Suppressor macrophage (primary cell): ENCODE results near the gene LRRC38.

Experiments used
- DNase-seq, 4 experiments: peaks; one replicate each; pipeline ENCODE4 v3.0.0-alpha.2; 2020 to 2022

The LRRC38 gene

GRCh38 chr1:13516606-13517005 lies 2.8 kb upstream of the LRRC38 start:
- DNase-seq: no peak

GRCh38 chr1:13514821-13515220 lies 1.0 kb upstream of the LRRC38 start:
- DNase-seq: no peak

GRCh38 chr1:13513063-13513894 lies 524 bp downstream of the LRRC38 start:
- no peak for DNase-seq

- DNase-seq: no peak
These were observed 1.3 kb downstream of the LRRC38 start for GRCh38 chr1:13512472-13512871.

GRCh38 chr1:13510499-13510898 lies 3.3 kb downstream of the LRRC38 start:
- DNase-seq: no peak

- DNase-seq: no peak
These were observed 6.7 kb downstream of the LRRC38 start for GRCh38 chr1:13507075-13507474.

GRCh38 chr1:13505020-13505419 lies 8.8 kb downstream of the LRRC38 start:
- no peak for DNase-seq

GRCh38 chr1:13500806-13501205 lies 13.0 kb downstream of the LRRC38 start:
- no peak for DNase-seq

- DNase-seq: no peak
These were observed 14.4 kb downstream of the LRRC38 start for GRCh38 chr1:13499422-13499821.

GRCh38 chr1:13498553-13498952 lies 15.2 kb downstream of the LRRC38 start:
- DNase-seq: no peak

- no peak for DNase-seq
These were observed 18.6 kb downstream of the LRRC38 start for GRCh38 chr1:13495186-13495585.

GRCh38 chr1:13494712-13495111 lies 19.1 kb downstream of the LRRC38 start:
- no peak for DNase-seq

GRCh38 chr1:13494025-13494424 lies 19.8 kb downstream of the LRRC38 start:
- peak in 1 of 4 experiments; percentile 2 for DNase-seq

- DNase-seq: no peak
These were observed 21.1 kb downstream of the LRRC38 start for GRCh38 chr1:13492711-13493110.

GRCh38 chr1:13487957-13488356 lies 25.8 kb downstream of the LRRC38 start:
- DNase-seq: no peak

- DNase-seq: no peak
These were observed 26.5 kb downstream of the LRRC38 start for GRCh38 chr1:13487143-13487868.

- DNase-seq: no peak
These were observed 29.9 kb downstream of the LRRC38 start for GRCh38 chr1:13483946-13484345.

- DNase-seq: no peak
These were observed 31.2 kb downstream of the LRRC38 start for GRCh38 chr1:13482600-13482999.

- DNase-seq: no peak
These were observed 34.5 kb downstream of the LRRC38 start for GRCh38 chr1:13479171-13479856.

- no peak for DNase-seq
These were observed 35.1 kb downstream of the LRRC38 start for GRCh38 chr1:13478692-13479091.

- peak in 2 of 4 experiments; percentile 17 to 27 for DNase-seq
These were observed 44.5 kb downstream of the LRRC38 start for GRCh38 chr1:13469343-13469742.

- no peak for DNase-seq
These were observed 48.3 kb downstream of the LRRC38 start for GRCh38 chr1:13465515-13465914.

- DNase-seq: no peak
These were observed 51.1 kb downstream of the LRRC38 start for GRCh38 chr1:13462682-13463081.
